Testis (tissue), 2 donors: ENCODE results near the gene EMC10.

Experiments used
- CTCF ChIP-seq, 3 experiments: fragments of 450-650 bp in 2 of 3; fragments of 200-600 bp in 1 of 3; sonication (generic) in 1 of 3; IDR thresholded peaks; one replicate each; pipeline ENCODE4 v1.5.1; 2016 to 2019; ENCODE audit warnings: antibody characterized with exemption in 3 of 3, mild to moderate bottlenecking in 2 of 3, moderate library complexity in 1 of 3
- POLR2A ChIP-seq: fragments of 450-650 bp; IDR thresholded peaks from one replicate; pipeline ENCODE4 v1.6.1; 2017; ENCODE audit warnings: antibody characterized with exemption, mild to moderate bottlenecking, moderate library complexity

GRCh38 chr19:50509366-50509765, 33.1 kb downstream of the EMC10 start:
- TF ChIP-seq POLR2A (no peak), CTCF (IDR thresholded peaks at IDR 0.05) (no peak)
